HepG2 (cell line): Measurements from ENCODE around the gene GCG. TPM values are rescaled to one million over a fixed set of nuclear protein-coding genes. Genes with fewer than 3 reads are reported as not detected.

Source experiments
- AGO1 ChIP-seq: fragments of 200-400 bp; formaldehyde crosslinking; IDR thresholded peaks from 2 replicates; pipeline ENCODE4 v1.6.1; 2017; ENCODE audit warnings: mild to moderate bottlenecking, low read depth, low read length, moderate library complexity; ENCODE audit not compliant: poor library complexity, severe bottlenecking
- ASH2L ChIP-seq: fragments of 300-600, 200-600 bp; sonication (generic); IDR thresholded peaks from 2 replicates; pipeline ENCODE4 v1.7.0; 2017; ENCODE audit warnings: low read depth, mild to moderate bottlenecking, moderate library complexity, mixed read lengths, low read length; ENCODE audit not compliant: insufficient read length
- ATF1 ChIP-seq: IDR thresholded peaks from 2 replicates; pipeline ENCODE4 v1.6.1; 2016; ENCODE audit warnings: mild to moderate bottlenecking, control low read depth
- CTCF ChIP-seq: sonication (generic); formaldehyde crosslinking; IDR thresholded peaks from 2 replicates; pipeline ENCODE4 v1.5.0; 2020; ENCODE audit warnings: mild to moderate bottlenecking, missing genetic modification reagents, moderate library complexity
- DNMT1 ChIP-seq: sonication (generic); formaldehyde crosslinking; IDR thresholded peaks from 2 replicates; pipeline ENCODE4 v1.5.1; 2020; ENCODE audit warnings: mild to moderate bottlenecking, missing genetic modification reagents
- GATAD1 ChIP-seq: IDR thresholded peaks from 2 replicates; pipeline ENCODE4 v1.6.1; 2016; ENCODE audit warnings: missing genetic modification reagents, missing compliant biosample characterization
- HNF4A ChIP-seq: sonication (generic); formaldehyde crosslinking; IDR thresholded peaks from 2 replicates; pipeline ENCODE4 v1.4.0; 2020; ENCODE audit warnings: missing genetic modification reagents
- HOXD1 ChIP-seq: sonication (generic); formaldehyde crosslinking; IDR thresholded peaks from 2 replicates; pipeline ENCODE4 v1.5.0; 2020; ENCODE audit warnings: missing genetic modification reagents
- KDM3A ChIP-seq: IDR thresholded peaks from 2 replicates; pipeline ENCODE4 v1.6.1; 2018; ENCODE audit warnings: low read depth, missing compliant biosample characterization
- MIER2 ChIP-seq: IDR thresholded peaks from 2 replicates; pipeline ENCODE4 v1.6.1; 2016; ENCODE audit warnings: missing biosample characterization, missing genetic modification reagents
- MXD4 ChIP-seq: IDR thresholded peaks from 2 replicates; pipeline ENCODE4 v1.6.1; 2016; ENCODE audit warnings: mild to moderate bottlenecking, missing biosample characterization, missing genetic modification reagents
- SNAPC2 ChIP-seq: sonication (generic); formaldehyde crosslinking; IDR thresholded peaks from 2 replicates; pipeline ENCODE4 v1.8.1; 2022; ENCODE audit warnings: mild to moderate bottlenecking, missing genetic modification reagents
- SP2 ChIP-seq: sonication (generic); formaldehyde crosslinking; IDR thresholded peaks from 2 replicates; pipeline ENCODE4 v1.5.1; 2020; ENCODE audit warnings: mild to moderate bottlenecking, missing genetic modification reagents
- STAT5B ChIP-seq: sonication (generic); formaldehyde crosslinking; IDR thresholded peaks from 2 replicates; pipeline ENCODE4 v1.4.0; 2020; ENCODE audit warnings: missing genetic modification reagents
- ZFP62 ChIP-seq: sonication (generic); formaldehyde crosslinking; IDR thresholded peaks from 2 replicates; pipeline ENCODE4 v1.4.0; 2020; ENCODE audit warnings: missing genetic modification reagents
- ZMYM2 ChIP-seq: sonication (generic); formaldehyde crosslinking; IDR thresholded peaks from 2 replicates; pipeline ENCODE4 v1.8.0; 2022; ENCODE audit warnings: mild to moderate bottlenecking, missing genetic modification reagents
- ZNF180 ChIP-seq: sonication (generic); formaldehyde crosslinking; IDR thresholded peaks from 2 replicates; pipeline ENCODE4 v1.4.0; 2020; ENCODE audit warnings: low read depth, missing genetic modification reagents, borderline replicate concordance
- ZNF256 ChIP-seq: sonication (generic); formaldehyde crosslinking; conservative IDR thresholded peaks from 2 replicates; pipeline ENCODE4 v1.4.0; 2020; ENCODE audit warnings: missing genetic modification reagents
- ZNF550 ChIP-seq: sonication (generic); formaldehyde crosslinking; IDR thresholded peaks from 2 replicates; pipeline ENCODE4 v1.4.0; 2020; ENCODE audit warnings: mild to moderate bottlenecking, missing genetic modification reagents, borderline replicate concordance
- ZNF839 ChIP-seq: sonication (generic); formaldehyde crosslinking; IDR thresholded peaks from 2 replicates; pipeline ENCODE4 v1.4.0; 2020; ENCODE audit warnings: missing genetic modification reagents, mild to moderate bottlenecking, borderline replicate concordance
- ZXDC ChIP-seq: sonication (generic); formaldehyde crosslinking; IDR thresholded peaks from 2 replicates; pipeline ENCODE4 v1.5.0; 2020; ENCODE audit warnings: mild to moderate bottlenecking, missing genetic modification reagents
- polyA plus RNA-seq, 8 experiments: library from polyadenylated mRNA; depleted of rRNA in 3 of 8; stranded (reverse) in 7 of 8; unstranded in 1 of 8; fragments of >200 nt; fragmentation: Illumina TruSeq in 4 of 8; extraction: Trizol in 4 of 8; gene quantifications; 2 replicates each; pipeline versions ENCODE4 v1.2.1 to v1.2.3, GENCODE V29; 2011 to 2016; ENCODE audit warnings: low read depth in 4 of 8, missing spikeins in 1 of 8, mixed read lengths in 1 of 8; ENCODE audit not compliant: insufficient read depth in 1 of 8
- total RNA-seq, 5 experiments: library from RNA; depleted of rRNA; stranded (reverse); fragments of >200 nt; fragmentation: Illumina TruSeq; extraction: Trizol; gene quantifications; 2 replicates each; pipeline ENCODE4 v1.2.3, GENCODE V29; 2016; ENCODE audit warnings: low read depth in 1 of 5
- TF ChIP-seq, protein P1 (sequence below): sonication (generic); formaldehyde crosslinking; IDR thresholded peaks from 2 replicates; pipeline ENCODE4 v1.4.0; 2020; ENCODE audit warnings: missing genetic modification reagents
- TF ChIP-seq, protein P2 (sequence below): sonication (generic); formaldehyde crosslinking; IDR thresholded peaks from 2 replicates; pipeline ENCODE4 v1.5.0; 2020; ENCODE audit warnings: missing genetic modification reagents, mild to moderate bottlenecking, borderline replicate concordance
- TF ChIP-seq, protein P3 (sequence below): sonication (generic); formaldehyde crosslinking; IDR thresholded peaks from 2 replicates; pipeline ENCODE4 v1.4.0; 2020; ENCODE audit warnings: missing genetic modification reagents

GCG gene
- total and polyA plus RNA-seq, 2 of the 13 experiments (the other 11 are each of a cell fraction or from before 2014, with no cell fraction given), result not detected

- TF ChIP-seq ZNF180 (CRISPR knock-in tag), result no peak
- TF ChIP-seq GATAD1, result no peak
- no peak for TF ChIP-seq DNMT1
- TF ChIP-seq ASH2L, result peak; percentile 41
- TF ChIP-seq MIER2, result no peak
- no peak for TF ChIP-seq MXD4
- no peak for TF ChIP-seq ZNF256
- no peak for TF ChIP-seq ZNF550 (CRISPR knock-in tag)
- TF ChIP-seq HOXD1, result no peak
- TF ChIP-seq ZNF839 (CRISPR knock-in tag), result no peak
- no peak for TF ChIP-seq KDM3A (CRISPR knock-in tag)
- TF ChIP-seq ZXDC (CRISPR knock-in tag), result no peak
- TF ChIP-seq ZFP62 (CRISPR knock-in tag), result no peak
- TF ChIP-seq SP2, result no peak
- TF ChIP-seq, protein P1, sequence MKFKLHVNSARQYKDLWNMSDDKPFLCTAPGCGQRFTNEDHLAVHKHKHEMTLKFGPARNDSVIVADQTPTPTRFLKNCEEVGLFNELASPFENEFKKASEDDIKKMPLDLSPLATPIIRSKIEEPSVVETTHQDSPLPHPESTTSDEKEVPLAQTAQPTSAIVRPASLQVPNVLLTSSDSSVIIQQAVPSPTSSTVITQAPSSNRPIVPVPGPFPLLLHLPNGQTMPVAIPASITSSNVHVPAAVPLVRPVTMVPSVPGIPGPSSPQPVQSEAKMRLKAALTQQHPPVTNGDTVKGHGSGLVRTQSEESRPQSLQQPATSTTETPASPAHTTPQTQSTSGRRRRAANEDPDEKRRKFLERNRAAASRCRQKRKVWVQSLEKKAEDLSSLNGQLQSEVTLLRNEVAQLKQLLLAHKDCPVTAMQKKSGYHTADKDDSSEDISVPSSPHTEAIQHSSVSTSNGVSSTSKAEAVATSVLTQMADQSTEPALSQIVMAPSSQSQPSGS (CRISPR knock-in tag), result peak; percentile 72; the same call in 1 of the 2 replicates
- no peak for TF ChIP-seq SNAPC2
- no peak for TF ChIP-seq AGO1
- no peak for TF ChIP-seq ZMYM2 (CRISPR knock-in tag)
- TF ChIP-seq, protein P2, sequence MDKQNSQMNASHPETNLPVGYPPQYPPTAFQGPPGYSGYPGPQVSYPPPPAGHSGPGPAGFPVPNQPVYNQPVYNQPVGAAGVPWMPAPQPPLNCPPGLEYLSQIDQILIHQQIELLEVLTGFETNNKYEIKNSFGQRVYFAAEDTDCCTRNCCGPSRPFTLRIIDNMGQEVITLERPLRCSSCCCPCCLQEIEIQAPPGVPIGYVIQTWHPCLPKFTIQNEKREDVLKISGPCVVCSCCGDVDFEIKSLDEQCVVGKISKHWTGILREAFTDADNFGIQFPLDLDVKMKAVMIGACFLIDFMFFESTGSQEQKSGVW (CRISPR knock-in tag), result no peak
- no peak for TF ChIP-seq ATF1 (CRISPR knock-in tag)
- no peak for TF ChIP-seq STAT5B (CRISPR knock-in tag)
- TF ChIP-seq CTCF (CRISPR knock-in tag), result no peak
- TF ChIP-seq HNF4A (CRISPR knock-in tag), result peak; percentile 91
- TF ChIP-seq, protein P3, sequence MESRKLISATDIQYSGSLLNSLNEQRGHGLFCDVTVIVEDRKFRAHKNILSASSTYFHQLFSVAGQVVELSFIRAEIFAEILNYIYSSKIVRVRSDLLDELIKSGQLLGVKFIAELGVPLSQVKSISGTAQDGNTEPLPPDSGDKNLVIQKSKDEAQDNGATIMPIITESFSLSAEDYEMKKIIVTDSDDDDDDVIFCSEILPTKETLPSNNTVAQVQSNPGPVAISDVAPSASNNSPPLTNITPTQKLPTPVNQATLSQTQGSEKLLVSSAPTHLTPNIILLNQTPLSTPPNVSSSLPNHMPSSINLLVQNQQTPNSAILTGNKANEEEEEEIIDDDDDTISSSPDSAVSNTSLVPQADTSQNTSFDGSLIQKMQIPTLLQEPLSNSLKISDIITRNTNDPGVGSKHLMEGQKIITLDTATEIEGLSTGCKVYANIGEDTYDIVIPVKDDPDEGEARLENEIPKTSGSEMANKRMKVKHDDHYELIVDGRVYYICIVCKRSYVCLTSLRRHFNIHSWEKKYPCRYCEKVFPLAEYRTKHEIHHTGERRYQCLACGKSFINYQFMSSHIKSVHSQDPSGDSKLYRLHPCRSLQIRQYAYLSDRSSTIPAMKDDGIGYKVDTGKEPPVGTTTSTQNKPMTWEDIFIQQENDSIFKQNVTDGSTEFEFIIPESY, result no peak
Measured at GRCh38 chr2:162100579-162100978, 51.5 kb downstream of the GCG start (continued).
